Activated B cell treated with CpG ODN at 0.5 μM for 24 hours (primary cell): Measurements from ENCODE around the gene FSD1L. TPM values are rescaled to one million over a fixed set of nuclear protein-coding genes. Genes with fewer than 3 reads are reported as not detected.
A peak's percentile ranks its signal among the peaks of the same experiment; 100 is the strongest.

Source experiments
- ATAC-seq: fragments of 200-7000 bp; cut with Tn5 transposase; one replicate; pipeline ENCODE4 v1.10.0; 2021; ENCODE audit warnings: low read depth, mild to moderate bottlenecking, moderate library complexity
- CTCF ChIA-PET: fragments of 350-600 bp; sonication (Branson Sonifier 250); formaldehyde crosslinking; loops from one replicate; lab custom pipeline; 2021; ENCODE audit warnings: antibody characterized with exemption; lab: Charles Lee
- POLR2A ChIA-PET: fragments of 350-600 bp; sonication (Branson Sonifier 250); formaldehyde crosslinking; loops from one replicate; lab custom pipeline; 2021; ENCODE audit warnings: antibody characterized with exemption; lab: Charles Lee
- DNase-seq: peaks from one replicate; pipeline ENCODE4 v3.0.0; 2022
- H3K27ac Mint-ChIP-seq: one replicate; pipeline ENCODE4 v1.8.0; 2020; ENCODE audit warnings: mixed read lengths
- H3K27me3 Mint-ChIP-seq: one replicate; pipeline ENCODE4 v1.8.0; 2021; ENCODE audit warnings: mixed read lengths
- H3K36me3 Mint-ChIP-seq: one replicate; pipeline ENCODE4 v1.8.0; 2021; ENCODE audit warnings: low read depth, mixed read lengths
- H3K4me1 Mint-ChIP-seq: one replicate; pipeline ENCODE4 v1.8.0; 2021; ENCODE audit warnings: mixed read lengths
- H3K4me3 Mint-ChIP-seq: one replicate; pipeline ENCODE4 v1.8.0; 2020; ENCODE audit warnings: mild to moderate bottlenecking, mixed read lengths
- H3K9me3 Mint-ChIP-seq: one replicate; pipeline ENCODE4 v1.8.0; 2020; ENCODE audit warnings: mixed read lengths
- CTCF ChIP-seq: fragments of 200-600 bp; IDR thresholded peaks from one replicate; pipeline ENCODE4 v1.8.0; 2022; ENCODE audit warnings: antibody characterized with exemption, mild to moderate bottlenecking
- intact Hi-C: fragments of 100-400 bp; cut with micrococcal nuclease; formaldehyde crosslinking; loops from one replicate; pipeline ENCODE4 v1.15.1; 2024
- total RNA-seq: library from RNA; stranded (reverse); gene quantifications from 2 replicates; pipeline ENCODE4 v1.2.3, GENCODE V29; 2022

The FSD1L gene
- total RNA-seq, 1 donor from 2014 or later = 12.4 TPM

GRCh38 chr9:105497704-105498103 is 49.9 kb downstream of the FSD1L start:
- no peak overlapping the region for H3K27ac Mint-ChIP-seq
- POLR2A ChIA-PET = no interaction called here
- DNase-seq = no peak
- intact Hi-C loops = no loop called here
- ATAC-seq = no peak
- no peak overlapping the region for H3K4me3 Mint-ChIP-seq
- H3K36me3 Mint-ChIP-seq = peaks cover 2% of the 10 kb centered on the region
- no peaks in the 10 kb centered on the region for H3K9me3 Mint-ChIP-seq
- H3K4me1 Mint-ChIP-seq = peaks cover 26% of the 10 kb centered on the region
- CTCF ChIA-PET = no interaction called here
- TF ChIP-seq CTCF = no peak
- H3K27me3 Mint-ChIP-seq = no peaks in the 10 kb centered on the region

GRCh38 chr9:105500108-105500766 is 52.4 kb downstream of the FSD1L start:
- Mint-ChIP-seq H3K27me3 (no peaks in the 10 kb centered on the region), H3K4me1 (peaks cover 26% of the 10 kb centered on the region), H3K9me3 (no peaks in the 10 kb centered on the region), H3K27ac (peak overlapping the region; percentile 96), H3K36me3 (peaks cover 2% of the 10 kb centered on the region), H3K4me3 (peak overlapping the region; percentile 78)
- peak; percentile 88 for ATAC-seq
- POLR2A ChIA-PET = interaction anchor here (0.6 to 1.7 kb wide), 5 partner anchors 10 to 1407 kb away, joined by 3 to 7 read pairs (median 4); partner anchors contain the start of genes SLC44A1 and TMEM38B
- TF ChIP-seq CTCF = no peak
- intact Hi-C loops = loop anchor here (1.0 to 5.0 kb wide), 6 partner anchors 13 to 573 kb away; partner anchors contain the start of genes ABCA1, FKTN, FSD1L and TMEM38B
- peak; percentile 34 for DNase-seq
- CTCF ChIA-PET = no interaction called here

GRCh38 chr9:105501414-105501813 is 53.6 kb downstream of the FSD1L start:
- intact Hi-C loops = loop anchor here (2.0 to 5.0 kb wide), 4 partner anchors 15 to 574 kb away; partner anchors contain the start of genes ABCA1 and TMEM38B
- ATAC-seq (no peak), DNase-seq (no peak)
- TF ChIP-seq CTCF = no peak
- Mint-ChIP-seq H3K36me3 (no peaks in the 10 kb centered on the region), H3K4me3 (no peak overlapping the region), H3K27ac (peak overlapping the region; percentile 24), H3K9me3 (no peaks in the 10 kb centered on the region), H3K4me1 (peaks cover 26% of the 10 kb centered on the region), H3K27me3 (no peaks in the 10 kb centered on the region)
- CTCF ChIA-PET = no interaction called here
- POLR2A ChIA-PET = no interaction called here

GRCh38 chr9:105502276-105502675 is 54.4 kb downstream of the FSD1L start:
- ATAC-seq (no peak), DNase-seq (no peak)
- no peaks in the 10 kb centered on the region for H3K27me3 Mint-ChIP-seq
- H3K4me3 Mint-ChIP-seq = no peak overlapping the region
- H3K9me3 Mint-ChIP-seq = no peaks in the 10 kb centered on the region
- H3K4me1 Mint-ChIP-seq = peaks cover 26% of the 10 kb centered on the region
- peaks cover 2% of the 10 kb centered on the region for H3K36me3 Mint-ChIP-seq
- no peak overlapping the region for H3K27ac Mint-ChIP-seq
- TF ChIP-seq CTCF = no peak
- CTCF ChIA-PET = no interaction called here
- intact Hi-C loops = loop anchor here (5.0 kb wide), 1 partner anchor 575 kb away; the partner anchor contains the start of gene ABCA1
- POLR2A ChIA-PET = no interaction called here

GRCh38 chr9:105503881-105504280 is 56.0 kb downstream of the FSD1L start:
- Mint-ChIP-seq H3K36me3 (peaks cover 2% of the 10 kb centered on the region), H3K27me3 (no peaks in the 10 kb centered on the region), H3K27ac (no peak overlapping the region), H3K4me1 (peaks cover 25% of the 10 kb centered on the region), H3K4me3 (no peak overlapping the region), H3K9me3 (no peaks in the 10 kb centered on the region)
- DNase-seq = no peak
- ChIA-PET POLR2A (no interaction called here), CTCF (no interaction called here)
- TF ChIP-seq CTCF = no peak
- intact Hi-C loops = loop anchor here (5.0 kb wide), 1 partner anchor 577 kb away; the partner anchor contains the start of gene ABCA1
- no peak for ATAC-seq
